ENCODE measurements around the gene COLEC12.

GRCh38 chr18:519019-519879, 18.7 kb upstream of the COLEC12 start:
- TF ChIP-seq EZH2 (IDR thresholded peaks at IDR 0.05; ENCODE audit: insufficient read depth, poor library complexity, severe bottlenecking) (no peak), EZH2phosphoT487 (IDR thresholded peaks at IDR 0.05; ENCODE audit: insufficient read depth, low read depth) (no peak)

All from GM23248 (cell line).